WTC11 (cell line): Measurements from ENCODE around the gene PLPP2. TPM values are rescaled to one million over a fixed set of nuclear protein-coding genes. Genes with fewer than 3 reads are reported as not detected.

Source experiments
- ATAC-seq: fragments of 200-7000 bp; cut with Tn5 transposase; 2 replicates; pipeline ENCODE4 v1.10.0; 2021; ENCODE audit warnings: mild to moderate bottlenecking, moderate library complexity
- CTCF ChIA-PET: fragments of 300-600 bp; sonication (Branson Sonifier 250); formaldehyde crosslinking; loops from one replicate; lab custom pipeline; 2021; ENCODE audit warnings: antibody characterized with exemption; lab: Charles Lee
- POLR2A ChIA-PET: fragments of 350-600 bp; sonication (Branson Sonifier 250); formaldehyde crosslinking; loops from one replicate; lab custom pipeline; 2021; ENCODE audit warnings: antibody characterized with exemption; lab: Charles Lee
- DNase-seq: peaks from one replicate; pipeline ENCODE4 v3.0.0; 2021; ENCODE audit warnings: low spot score
- H3K27ac Mint-ChIP-seq: 2 replicates; pipeline ENCODE4 v1.8.0; 2021; ENCODE audit warnings: mixed read lengths
- H3K27me3 Mint-ChIP-seq: 2 replicates; pipeline ENCODE4 v1.8.0; 2021; ENCODE audit warnings: low read depth, mild to moderate bottlenecking, moderate library complexity, mixed read lengths
- H3K36me3 Mint-ChIP-seq: 2 replicates; pipeline ENCODE4 v1.8.0; 2021; ENCODE audit warnings: mixed read lengths
- H3K4me1 Mint-ChIP-seq: 2 replicates; pipeline ENCODE4 v1.8.0; 2022; ENCODE audit warnings: mixed read lengths
- H3K4me3 Mint-ChIP-seq: 2 replicates; pipeline ENCODE4 v1.8.0; 2021; ENCODE audit warnings: mild to moderate bottlenecking, moderate library complexity, mixed read lengths
- H3K9me3 Mint-ChIP-seq: 2 replicates; pipeline ENCODE4 v1.8.0; 2021; ENCODE audit warnings: mixed read lengths
- AR ChIP-seq: fragments of 250-450 bp; sonication (Bioruptor Pico); IDR thresholded peaks from 2 replicates; pipeline ENCODE4 v1.9.0; 2021; ENCODE audit warnings: mild to moderate bottlenecking
- CDX4 ChIP-seq: fragments of 250-450 bp; sonication (Bioruptor Pico); IDR thresholded peaks from 2 replicates; pipeline ENCODE4 v1.9.0; 2021; ENCODE audit warnings: moderate library complexity, mild to moderate bottlenecking, inconsistent platforms, borderline replicate concordance
- ELF4 ChIP-seq: sonication (generic); formaldehyde crosslinking; IDR thresholded peaks from 2 replicates; pipeline ENCODE4 v1.8.1; 2022; ENCODE audit warnings: low read depth, mild to moderate bottlenecking, moderate library complexity, missing genetic modification reagents
- ERG ChIP-seq: fragments of 250-450 bp; sonication (Bioruptor Pico); IDR thresholded peaks from 2 replicates; pipeline ENCODE4 v1.8.0; 2021; ENCODE audit warnings: mild to moderate bottlenecking
- FOXK1 ChIP-seq: sonication (generic); formaldehyde crosslinking; IDR thresholded peaks from 2 replicates; pipeline ENCODE4 v1.8.0; 2022; ENCODE audit warnings: mild to moderate bottlenecking, moderate library complexity, missing genetic modification reagents
- HMGXB4 ChIP-seq: sonication (generic); formaldehyde crosslinking; IDR thresholded peaks from 2 replicates; pipeline ENCODE4 v1.8.1; 2023; ENCODE audit warnings: mild to moderate bottlenecking, moderate library complexity, missing genetic modification reagents
- JUN ChIP-seq: sonication (generic); formaldehyde crosslinking; IDR thresholded peaks from 2 replicates; pipeline ENCODE4 v1.8.0; 2023; ENCODE audit warnings: mild to moderate bottlenecking, missing genetic modification reagents
- MXD4 ChIP-seq: fragments of 250-450 bp; sonication (Bioruptor Pico); IDR thresholded peaks from 2 replicates; pipeline ENCODE4 v1.8.0; 2021; ENCODE audit warnings: mild to moderate bottlenecking, moderate library complexity, borderline replicate concordance
- SMAD3 ChIP-seq: sonication (generic); formaldehyde crosslinking; IDR thresholded peaks from 2 replicates; pipeline ENCODE4 v1.8.0; 2022; ENCODE audit warnings: missing genetic modification reagents, mild to moderate bottlenecking, borderline replicate concordance
- SOX15 ChIP-seq: fragments of 250-450 bp; sonication (Bioruptor Pico); IDR thresholded peaks from 2 replicates; pipeline ENCODE4 v1.9.0; 2021; ENCODE audit warnings: mild to moderate bottlenecking
- SP1 ChIP-seq: sonication (generic); formaldehyde crosslinking; conservative IDR thresholded peaks from 2 replicates; pipeline ENCODE4 v1.8.1; 2022; ENCODE audit warnings: missing genetic modification reagents
- TCF7 ChIP-seq: sonication (generic); formaldehyde crosslinking; IDR thresholded peaks from 2 replicates; pipeline ENCODE4 v1.8.0; 2022; ENCODE audit warnings: mild to moderate bottlenecking, low read depth, missing genetic modification reagents, moderate library complexity
- USF1 ChIP-seq: sonication (generic); formaldehyde crosslinking; IDR thresholded peaks from 2 replicates; pipeline ENCODE4 v1.8.0; 2022; ENCODE audit warnings: mild to moderate bottlenecking, missing genetic modification reagents
- ZNF671 ChIP-seq: fragments of 250-450 bp; sonication (Bioruptor Pico); IDR thresholded peaks from 2 replicates; pipeline ENCODE4 v1.8.0; 2021; ENCODE audit warnings: mild to moderate bottlenecking
- total RNA-seq: library from RNA; stranded (reverse); gene quantifications from 3 replicates; pipeline ENCODE4 v1.2.3, GENCODE V29; 2021
- TF ChIP-seq, protein P1 (sequence below): fragments of 250-450 bp; sonication (Bioruptor Pico); IDR thresholded peaks from 2 replicates; pipeline ENCODE4 v2.1.2; 2022; ENCODE audit warnings: mild to moderate bottlenecking, moderate library complexity
- TF ChIP-seq, protein P2 (sequence below): sonication (generic); formaldehyde crosslinking; IDR thresholded peaks from 2 replicates; pipeline ENCODE4 v1.8.1; 2022; ENCODE audit warnings: missing genetic modification reagents, borderline replicate concordance
- TF ChIP-seq, protein P3 (sequence below): sonication (generic); formaldehyde crosslinking; conservative IDR thresholded peaks from 2 replicates; pipeline ENCODE4 v1.8.1; 2022; ENCODE audit warnings: mild to moderate bottlenecking, missing genetic modification reagents
- TF ChIP-seq, protein P4 (sequence below): sonication (generic); formaldehyde crosslinking; IDR thresholded peaks from 2 replicates; pipeline ENCODE4 v1.8.1; 2023; ENCODE audit warnings: mild to moderate bottlenecking, missing genetic modification reagents
- TF ChIP-seq, protein P5 (sequence below): sonication (generic); formaldehyde crosslinking; IDR thresholded peaks from 2 replicates; pipeline ENCODE4 v1.8.0; 2022; ENCODE audit warnings: mild to moderate bottlenecking, missing genetic modification reagents

PLPP2 gene
- total RNA-seq, 1 experiment from 2014 or later, result 78.7 TPM

DNA sequence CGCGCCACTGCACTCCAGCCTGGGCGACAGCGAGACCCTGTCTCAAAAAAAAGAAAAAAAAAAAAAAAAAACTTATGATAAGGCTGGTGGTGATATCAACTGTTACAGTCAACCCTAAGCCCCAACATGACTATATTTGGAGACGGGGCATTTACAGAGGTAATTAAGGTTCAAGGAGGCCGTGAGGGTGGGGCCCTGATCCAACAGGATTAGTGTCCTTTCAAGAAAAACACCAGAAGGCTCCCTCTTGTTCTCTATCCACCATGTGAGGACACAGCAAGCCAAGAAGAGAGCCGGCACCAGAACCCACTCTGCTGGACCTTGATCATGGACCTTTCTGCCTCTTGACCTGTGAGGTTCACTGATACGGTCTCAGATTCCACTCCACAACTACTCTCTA is 39.3 kb upstream of the PLPP2 start:
- no peaks in the 10 kb centered on the region for H3K27me3 Mint-ChIP-seq
- ChIA-PET CTCF (no interaction called here), POLR2A (no interaction called here)
- peaks cover 71% of the 10 kb centered on the region for H3K36me3 Mint-ChIP-seq
- no peak for ATAC-seq
- TF ChIP-seq FOXK1, result no peak
- no peak for TF ChIP-seq ERG (CRISPR knock-in tag)
- TF ChIP-seq, protein P1, sequence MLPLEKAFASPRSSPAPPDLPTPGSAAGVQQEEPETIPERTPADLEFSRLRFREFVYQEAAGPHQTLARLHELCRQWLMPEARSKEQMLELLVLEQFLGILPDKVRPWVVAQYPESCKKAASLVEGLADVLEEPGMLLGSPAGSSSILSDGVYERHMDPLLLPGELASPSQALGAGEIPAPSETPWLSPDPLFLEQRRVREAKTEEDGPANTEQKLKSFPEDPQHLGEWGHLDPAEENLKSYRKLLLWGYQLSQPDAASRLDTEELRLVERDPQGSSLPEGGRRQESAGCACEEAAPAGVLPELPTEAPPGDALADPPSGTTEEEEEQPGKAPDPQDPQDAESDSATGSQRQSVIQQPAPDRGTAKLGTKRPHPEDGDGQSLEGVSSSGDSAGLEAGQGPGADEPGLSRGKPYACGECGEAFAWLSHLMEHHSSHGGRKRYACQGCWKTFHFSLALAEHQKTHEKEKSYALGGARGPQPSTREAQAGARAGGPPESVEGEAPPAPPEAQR (CRISPR knock-in tag), result no peak
- no peak for TF ChIP-seq SMAD3 (CRISPR knock-in tag)
- TF ChIP-seq, protein P2, sequence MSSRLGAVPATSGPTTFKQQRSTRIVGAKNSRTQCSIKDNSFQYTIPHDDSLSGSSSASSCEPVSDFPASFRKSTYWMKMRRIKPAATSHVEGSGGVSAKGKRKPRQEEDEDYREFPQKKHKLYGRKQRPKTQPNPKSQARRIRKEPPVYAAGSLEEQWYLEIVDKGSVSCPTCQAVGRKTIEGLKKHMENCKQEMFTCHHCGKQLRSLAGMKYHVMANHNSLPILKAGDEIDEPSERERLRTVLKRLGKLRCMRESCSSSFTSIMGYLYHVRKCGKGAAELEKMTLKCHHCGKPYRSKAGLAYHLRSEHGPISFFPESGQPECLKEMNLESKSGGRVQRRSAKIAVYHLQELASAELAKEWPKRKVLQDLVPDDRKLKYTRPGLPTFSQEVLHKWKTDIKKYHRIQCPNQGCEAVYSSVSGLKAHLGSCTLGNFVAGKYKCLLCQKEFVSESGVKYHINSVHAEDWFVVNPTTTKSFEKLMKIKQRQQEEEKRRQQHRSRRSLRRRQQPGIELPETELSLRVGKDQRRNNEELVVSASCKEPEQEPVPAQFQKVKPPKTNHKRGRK (CRISPR knock-in tag), result no peak
- TF ChIP-seq, protein P3, sequence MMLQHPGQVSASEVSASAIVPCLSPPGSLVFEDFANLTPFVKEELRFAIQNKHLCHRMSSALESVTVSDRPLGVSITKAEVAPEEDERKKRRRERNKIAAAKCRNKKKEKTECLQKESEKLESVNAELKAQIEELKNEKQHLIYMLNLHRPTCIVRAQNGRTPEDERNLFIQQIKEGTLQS (CRISPR knock-in tag), result no peak
- TF ChIP-seq AR (CRISPR knock-in tag), result no peak
- TF ChIP-seq MXD4 (CRISPR knock-in tag), result no peak
- no peak for TF ChIP-seq SOX15
- TF ChIP-seq JUN (CRISPR knock-in tag), result no peak
- TF ChIP-seq HMGXB4 (CRISPR knock-in tag), result no peak
- TF ChIP-seq SP1 (CRISPR knock-in tag), result no peak
- TF ChIP-seq ELF4 (CRISPR knock-in tag), result no peak
- no peak for TF ChIP-seq TCF7 (CRISPR knock-in tag)
- TF ChIP-seq, protein P4, sequence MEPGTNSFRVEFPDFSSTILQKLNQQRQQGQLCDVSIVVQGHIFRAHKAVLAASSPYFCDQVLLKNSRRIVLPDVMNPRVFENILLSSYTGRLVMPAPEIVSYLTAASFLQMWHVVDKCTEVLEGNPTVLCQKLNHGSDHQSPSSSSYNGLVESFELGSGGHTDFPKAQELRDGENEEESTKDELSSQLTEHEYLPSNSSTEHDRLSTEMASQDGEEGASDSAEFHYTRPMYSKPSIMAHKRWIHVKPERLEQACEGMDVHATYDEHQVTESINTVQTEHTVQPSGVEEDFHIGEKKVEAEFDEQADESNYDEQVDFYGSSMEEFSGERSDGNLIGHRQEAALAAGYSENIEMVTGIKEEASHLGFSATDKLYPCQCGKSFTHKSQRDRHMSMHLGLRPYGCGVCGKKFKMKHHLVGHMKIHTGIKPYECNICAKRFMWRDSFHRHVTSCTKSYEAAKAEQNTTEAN (CRISPR knock-in tag), result no peak
- TF ChIP-seq ZNF671 (CRISPR knock-in tag), result no peak
- TF ChIP-seq, protein P5, sequence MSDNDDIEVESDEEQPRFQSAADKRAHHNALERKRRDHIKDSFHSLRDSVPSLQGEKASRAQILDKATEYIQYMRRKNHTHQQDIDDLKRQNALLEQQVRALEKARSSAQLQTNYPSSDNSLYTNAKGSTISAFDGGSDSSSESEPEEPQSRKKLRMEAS, result no peak
- TF ChIP-seq CDX4 (CRISPR knock-in tag), result no peak
- no peak for TF ChIP-seq USF1 (CRISPR knock-in tag)
- no peak for DNase-seq
- H3K27ac Mint-ChIP-seq, result no peak overlapping the region
- peaks cover 4% of the 10 kb centered on the region for H3K9me3 Mint-ChIP-seq
- no peaks in the 10 kb centered on the region for H3K4me1 Mint-ChIP-seq
- no peak overlapping the region for H3K4me3 Mint-ChIP-seq
